DOHH2 (cell line): ENCODE results near the gene MT1X.
"Not testable (repeated sequence)": the region's sequence is repeated elsewhere in the genome, so short reads cannot be mapped to it uniquely, and the experiment has no call there.

Experiments used
- H3F3A ChIP-seq: fragments of 200-600 bp; sonication (generic), shearing (Covaris generic); 2 replicates; pipeline ENCODE4 v1.6.0; 2016; ENCODE audit warnings: antibody characterized with exemption, mild to moderate bottlenecking; ENCODE audit not compliant: control insufficient read depth, insufficient read depth
- H3K27ac ChIP-seq: fragments of 200-600 bp; sonication (generic); 2 replicates; pipeline ENCODE4 v1.5.1; 2014; ENCODE audit warnings: low read depth, mild to moderate bottlenecking, low read length, moderate library complexity
- H3K27me3 ChIP-seq: fragments of 200-600 bp; sonication (generic); 2 replicates; pipeline ENCODE4 v1.6.1; 2014; ENCODE audit warnings: mild to moderate bottlenecking, low read length, mixed read lengths; ENCODE audit not compliant: control insufficient read depth
- H3K36me3 ChIP-seq: fragments of 200-600 bp; sonication (generic); 2 replicates; pipeline ENCODE4 v1.6.1; 2014; ENCODE audit warnings: mild to moderate bottlenecking, low read length, moderate library complexity, mixed read lengths; ENCODE audit not compliant: control insufficient read depth
- H3K4me1 ChIP-seq: fragments of 200-600 bp; sonication (generic); 2 replicates; pipeline ENCODE4 v1.6.1; 2014; ENCODE audit warnings: mild to moderate bottlenecking, low read length, mixed read lengths; ENCODE audit not compliant: control insufficient read depth
- H3K4me2 ChIP-seq: fragments of 200-600 bp; sonication (generic); 2 replicates; pipeline ENCODE4 v1.6.0; 2014; ENCODE audit warnings: mild to moderate bottlenecking, low read length, moderate library complexity
- H3K4me3 ChIP-seq: fragments of 200-600 bp; sonication (generic); 2 replicates; pipeline ENCODE4 v1.5.1; 2014; ENCODE audit warnings: mild to moderate bottlenecking, low read length, mixed read lengths
- H3K79me2 ChIP-seq: fragments of 200-600 bp; sonication (generic); 2 replicates; pipeline ENCODE4 v1.6.1; 2014; ENCODE audit warnings: mild to moderate bottlenecking, low read length, mixed read lengths; ENCODE audit not compliant: control insufficient read depth
- H3K9me2 ChIP-seq: fragments of 200-600 bp; sonication (generic); replicated peaks from 2 replicates; pipeline ENCODE4 v1.6.1; 2014; ENCODE audit warnings: mild to moderate bottlenecking, low read length, mixed read lengths; ENCODE audit not compliant: control insufficient read depth
- H3K9me3 ChIP-seq: fragments of 200-600 bp; sonication (generic); 2 replicates; pipeline ENCODE4 v1.6.1; 2014; ENCODE audit warnings: antibody characterized with exemption, low read length, mixed read lengths; ENCODE audit not compliant: control insufficient read depth, insufficient read depth
- H4K20me1 ChIP-seq: fragments of 200-600 bp; sonication (generic); 2 replicates; pipeline ENCODE4 v1.6.0; 2014; ENCODE audit warnings: low read depth, mild to moderate bottlenecking, antibody characterized with exemption, low read length, moderate library complexity; ENCODE audit not compliant: control insufficient read depth, insufficient read depth
- CTCF ChIP-seq: fragments of 200-600 bp; sonication (generic); IDR thresholded peaks from one replicate; pipeline ENCODE4 v1.5.1; 2014; ENCODE audit warnings: antibody characterized with exemption, mild to moderate bottlenecking, low read depth, low read length; ENCODE audit not compliant: poor library complexity, severe bottlenecking
- EZH2phosphoT487 ChIP-seq: fragments of 200-600 bp; sonication (generic); IDR thresholded peaks from 2 replicates; pipeline ENCODE4 v1.6.1; 2017; ENCODE audit warnings: borderline replicate concordance, mild to moderate bottlenecking, antibody characterized with exemption, low read length, moderate library complexity, mixed read lengths

MT1X gene

GRCh38 chr16:56673921-56674320 is 8.3 kb upstream of the MT1X start:
- Histone ChIP-seq H3K4me2 (no peak overlapping the region), H3K79me2 (no peaks in the 10 kb centered on the region), H3K27me3 (peaks cover 63% of the 10 kb centered on the region), H3K9me3 (no peaks in the 10 kb centered on the region), H3K36me3 (no peaks in the 10 kb centered on the region), H3F3A (no peaks in the 10 kb centered on the region), H3K27ac (no peak overlapping the region), H4K20me1 (no peaks in the 10 kb centered on the region), H3K4me1 (no peaks in the 10 kb centered on the region), H3K4me3 (no peak overlapping the region), H3K9me2 (no peaks in the 10 kb centered on the region)
- TF ChIP-seq CTCF (peak; percentile 52), EZH2phosphoT487 (no peak)

- not testable (repeated sequence) for H3K4me2 ChIP-seq, H3K79me2 ChIP-seq, H3F3A ChIP-seq, H3K27ac ChIP-seq, H3K9me2 ChIP-seq, H3K4me3 ChIP-seq, H3K9me3 ChIP-seq, H4K20me1 ChIP-seq, H3K4me1 ChIP-seq, H3K36me3 ChIP-seq
- H3K27me3 ChIP-seq, result peaks cover 57% of the 10 kb centered on the region
These were observed 7.7 kb upstream of the MT1X start for GRCh38 chr16:56674570-56674969.

GRCh38 chr16:56675685-56676210 is 6.5 kb upstream of the MT1X start:
- H3K27me3 ChIP-seq, result peaks cover 45% of the 10 kb centered on the region

GRCh38 chr16:56677474-56677873 is 4.8 kb upstream of the MT1X start:
- H3K4me3 ChIP-seq, result no peak overlapping the region
- H3K79me2 ChIP-seq, result no peaks in the 10 kb centered on the region
- no peak overlapping the region for H3K27ac ChIP-seq
- H3K27me3 ChIP-seq, result peaks cover 42% of the 10 kb centered on the region
- no peaks in the 10 kb centered on the region for H3K9me2 ChIP-seq
- H3K9me3 ChIP-seq, result no peaks in the 10 kb centered on the region
- no peaks in the 10 kb centered on the region for H3F3A ChIP-seq
- TF ChIP-seq CTCF (no peak), EZH2phosphoT487 (no peak)
- no peaks in the 10 kb centered on the region for H4K20me1 ChIP-seq
- H3K4me2 ChIP-seq, result no peak overlapping the region
- no peaks in the 10 kb centered on the region for H3K36me3 ChIP-seq
- H3K4me1 ChIP-seq, result peaks cover 8% of the 10 kb centered on the region

More at GRCh38 chr16:56675685-56676210, 6.5 kb upstream of the MT1X start:
- Histone ChIP-seq H3K27ac (no peak overlapping the region), H3F3A (no peaks in the 10 kb centered on the region), H3K9me3 (no peaks in the 10 kb centered on the region), H3K4me2 (no peak overlapping the region), H4K20me1 (no peaks in the 10 kb centered on the region), H3K36me3 (no peaks in the 10 kb centered on the region), H3K4me3 (no peak overlapping the region), H3K9me2 (no peaks in the 10 kb centered on the region), H3K4me1 (no peaks in the 10 kb centered on the region), H3K79me2 (no peaks in the 10 kb centered on the region)
- TF ChIP-seq EZH2phosphoT487 (no peak), CTCF (no peak)
